Upper lobe of left lung (tissue), 4 donors: Measurements from ENCODE around the gene SP8.

Source experiments
- CTCF ChIP-seq, 6 experiments: fragments of 450-650 bp in 4 of 6; fragments of 200-600 bp in 2 of 6; sonication (generic) in 2 of 6; IDR thresholded peaks; one replicate each; pipeline ENCODE4 v1.5.1; 2016 to 2019; ENCODE audit warnings: antibody characterized with exemption in 6 of 6
- EP300 ChIP-seq, 4 donors: sonication (generic); formaldehyde crosslinking; IDR thresholded peaks; one replicate each; pipeline ENCODE4 v1.5.1; 2017; ENCODE audit warnings: antibody characterized with exemption in 4 of 4, control low read depth in 2 of 4
- POLR2A ChIP-seq, 4 donors: fragments of 450-650 bp; IDR thresholded peaks; one replicate each; pipeline ENCODE4 v1.5.1; 2016 to 2017; ENCODE audit warnings: antibody characterized with exemption in 4 of 4, mild to moderate bottlenecking in 2 of 4
- POLR2AphosphoS5 ChIP-seq, 2 donors: sonication (generic); formaldehyde crosslinking; IDR thresholded peaks; one replicate each; pipeline ENCODE4 v1.5.1; 2017; ENCODE audit warnings: antibody characterized with exemption in 2 of 2

GRCh38 chr7:20827172-20827571 lies 40.5 kb upstream of the SP8 start:
- TF ChIP-seq EP300 (IDR thresholded peaks at IDR 0.05) (no peak), CTCF (IDR thresholded peaks at IDR 0.05) (no peak), POLR2A (IDR thresholded peaks at IDR 0.05) (no peak), POLR2AphosphoS5 (IDR thresholded peaks at IDR 0.05) (no peak)
